ENCODE results near the gene MAGEA8. TPM values are rescaled to one million over a fixed set of nuclear protein-coding genes. Genes with fewer than 3 reads are reported as not detected.

MAGEA8 gene
- not detected for total RNA-seq
- not detected for polyA plus RNA-seq

DNA sequence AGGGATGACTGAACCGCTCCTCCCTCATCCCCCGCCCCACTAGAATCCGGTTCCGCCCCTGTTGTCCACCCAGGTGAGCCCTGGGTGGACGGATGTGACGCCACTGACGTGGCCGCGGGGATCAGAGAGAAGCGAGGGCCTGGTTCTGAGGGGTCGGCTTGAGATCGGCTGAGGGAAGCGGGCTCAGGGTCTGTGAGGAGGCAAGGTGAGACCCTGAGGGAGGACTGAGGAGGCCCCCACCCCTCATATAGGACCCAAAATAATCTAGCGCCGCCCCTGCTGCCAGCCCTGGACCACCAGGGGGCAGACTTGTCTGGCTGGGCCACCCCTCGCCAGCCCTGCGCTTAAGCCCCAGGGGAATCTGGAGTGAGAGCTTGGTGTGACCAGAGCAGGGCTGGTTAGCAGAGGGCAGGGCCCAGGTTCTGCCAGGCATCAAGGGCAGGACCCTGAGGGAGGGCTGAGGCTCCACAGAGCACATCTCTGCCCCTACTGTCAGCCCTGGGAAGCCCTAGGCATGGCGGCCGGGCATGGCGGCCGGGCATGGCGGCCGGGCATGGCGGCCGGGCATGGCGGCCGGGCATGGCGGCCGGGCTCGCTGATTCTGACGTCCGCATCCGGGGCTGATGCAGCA is at the start of gene MAGEA8:
Gene MAGEA8, plus strand, starts transcription at position 103 of the 631 bp plus-strand sequence. CDS start 3,090 bp downstream, outside the sequence.
- DNase-seq (ENCODE audit: low spot score) = no peak
- Histone ChIP-seq H3K9ac (ENCODE audit: low read depth in 1 of 2, low read length in 2 of 2) (no peak within 1 kb of the TSS), H3K27ac (ENCODE audit: low read depth in 1 of 2, low read length in 2 of 2) (no peak within 1 kb of the TSS), H3K4me1 (ENCODE audit: control insufficient read depth in 4 of 4, insufficient read depth in 4 of 4, low read length in 3 of 4) (no peaks in the 10 kb centered on the region), H3K9me3 (ENCODE audit: control insufficient read depth in 4 of 4, low read length in 3 of 4) (no peaks in the 10 kb centered on the region), H3K4me3 (ENCODE audit: low read depth in 1 of 3, low read length in 3 of 3) (no peak within 1 kb of the TSS), H3K36me3 (ENCODE audit: control insufficient read depth in 4 of 4, insufficient read depth in 3 of 4, low read depth in 1 of 4, low read length in 3 of 4) (no peaks in the 10 kb centered on the region), H3K27me3 (ENCODE audit: control insufficient read depth in 4 of 4, insufficient read depth in 4 of 4, low read length in 3 of 4) (no peaks in the 10 kb centered on the region)
- WGBS = 92% methylated on average over 28 of the region's 33 CpGs
- TF ChIP-seq JUND (IDR thresholded peaks at IDR 0.05) (no peak), RXRA (IDR thresholded peaks at IDR 0.05) (no peak), MAX (IDR thresholded peaks at IDR 0.05) (no peak), SP1 (IDR thresholded peaks at IDR 0.05) (no peak), HNF4G (IDR thresholded peaks at IDR 0.05) (no peak), RAD21 (IDR thresholded peaks at IDR 0.05) (no peak), TAF1 (conservative IDR thresholded peaks at IDR 0.05) (no peak), YY1 (IDR thresholded peaks at IDR 0.05) (no peak), EGR1 (IDR thresholded peaks at IDR 0.05; ENCODE audit: low read depth in 2 of 2) (no peak), HNF4A (conservative IDR thresholded peaks at IDR 0.05) (no peak), GABPA (IDR thresholded peaks at IDR 0.05 in 1 of 2, conservative IDR thresholded peaks at IDR 0.05 in 1 of 2) (no peak), FOXA1 (IDR thresholded peaks at IDR 0.05) (no peak), ATF3 (IDR thresholded peaks at IDR 0.05) (no peak), FOXA2 (IDR thresholded peaks at IDR 0.05) (no peak), NR2F2 (IDR thresholded peaks at IDR 0.05) (no peak)
- TF ChIP-seq, protein P1, sequence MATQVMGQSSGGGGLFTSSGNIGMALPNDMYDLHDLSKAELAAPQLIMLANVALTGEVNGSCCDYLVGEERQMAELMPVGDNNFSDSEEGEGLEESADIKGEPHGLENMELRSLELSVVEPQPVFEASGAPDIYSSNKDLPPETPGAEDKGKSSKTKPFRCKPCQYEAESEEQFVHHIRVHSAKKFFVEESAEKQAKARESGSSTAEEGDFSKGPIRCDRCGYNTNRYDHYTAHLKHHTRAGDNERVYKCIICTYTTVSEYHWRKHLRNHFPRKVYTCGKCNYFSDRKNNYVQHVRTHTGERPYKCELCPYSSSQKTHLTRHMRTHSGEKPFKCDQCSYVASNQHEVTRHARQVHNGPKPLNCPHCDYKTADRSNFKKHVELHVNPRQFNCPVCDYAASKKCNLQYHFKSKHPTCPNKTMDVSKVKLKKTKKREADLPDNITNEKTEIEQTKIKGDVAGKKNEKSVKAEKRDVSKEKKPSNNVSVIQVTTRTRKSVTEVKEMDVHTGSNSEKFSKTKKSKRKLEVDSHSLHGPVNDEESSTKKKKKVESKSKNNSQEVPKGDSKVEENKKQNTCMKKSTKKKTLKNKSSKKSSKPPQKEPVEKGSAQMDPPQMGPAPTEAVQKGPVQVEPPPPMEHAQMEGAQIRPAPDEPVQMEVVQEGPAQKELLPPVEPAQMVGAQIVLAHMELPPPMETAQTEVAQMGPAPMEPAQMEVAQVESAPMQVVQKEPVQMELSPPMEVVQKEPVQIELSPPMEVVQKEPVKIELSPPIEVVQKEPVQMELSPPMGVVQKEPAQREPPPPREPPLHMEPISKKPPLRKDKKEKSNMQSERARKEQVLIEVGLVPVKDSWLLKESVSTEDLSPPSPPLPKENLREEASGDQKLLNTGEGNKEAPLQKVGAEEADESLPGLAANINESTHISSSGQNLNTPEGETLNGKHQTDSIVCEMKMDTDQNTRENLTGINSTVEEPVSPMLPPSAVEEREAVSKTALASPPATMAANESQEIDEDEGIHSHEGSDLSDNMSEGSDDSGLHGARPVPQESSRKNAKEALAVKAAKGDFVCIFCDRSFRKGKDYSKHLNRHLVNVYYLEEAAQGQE (IDR thresholded peaks at IDR 0.05) = no peak
- TF ChIP-seq, protein P2, sequence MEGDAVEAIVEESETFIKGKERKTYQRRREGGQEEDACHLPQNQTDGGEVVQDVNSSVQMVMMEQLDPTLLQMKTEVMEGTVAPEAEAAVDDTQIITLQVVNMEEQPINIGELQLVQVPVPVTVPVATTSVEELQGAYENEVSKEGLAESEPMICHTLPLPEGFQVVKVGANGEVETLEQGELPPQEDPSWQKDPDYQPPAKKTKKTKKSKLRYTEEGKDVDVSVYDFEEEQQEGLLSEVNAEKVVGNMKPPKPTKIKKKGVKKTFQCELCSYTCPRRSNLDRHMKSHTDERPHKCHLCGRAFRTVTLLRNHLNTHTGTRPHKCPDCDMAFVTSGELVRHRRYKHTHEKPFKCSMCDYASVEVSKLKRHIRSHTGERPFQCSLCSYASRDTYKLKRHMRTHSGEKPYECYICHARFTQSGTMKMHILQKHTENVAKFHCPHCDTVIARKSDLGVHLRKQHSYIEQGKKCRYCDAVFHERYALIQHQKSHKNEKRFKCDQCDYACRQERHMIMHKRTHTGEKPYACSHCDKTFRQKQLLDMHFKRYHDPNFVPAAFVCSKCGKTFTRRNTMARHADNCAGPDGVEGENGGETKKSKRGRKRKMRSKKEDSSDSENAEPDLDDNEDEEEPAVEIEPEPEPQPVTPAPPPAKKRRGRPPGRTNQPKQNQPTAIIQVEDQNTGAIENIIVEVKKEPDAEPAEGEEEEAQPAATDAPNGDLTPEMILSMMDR (IDR thresholded peaks at IDR 0.05; ENCODE audit: low read depth, low read length, missing input control) = no peak
- TF ChIP-seq, protein P3, sequence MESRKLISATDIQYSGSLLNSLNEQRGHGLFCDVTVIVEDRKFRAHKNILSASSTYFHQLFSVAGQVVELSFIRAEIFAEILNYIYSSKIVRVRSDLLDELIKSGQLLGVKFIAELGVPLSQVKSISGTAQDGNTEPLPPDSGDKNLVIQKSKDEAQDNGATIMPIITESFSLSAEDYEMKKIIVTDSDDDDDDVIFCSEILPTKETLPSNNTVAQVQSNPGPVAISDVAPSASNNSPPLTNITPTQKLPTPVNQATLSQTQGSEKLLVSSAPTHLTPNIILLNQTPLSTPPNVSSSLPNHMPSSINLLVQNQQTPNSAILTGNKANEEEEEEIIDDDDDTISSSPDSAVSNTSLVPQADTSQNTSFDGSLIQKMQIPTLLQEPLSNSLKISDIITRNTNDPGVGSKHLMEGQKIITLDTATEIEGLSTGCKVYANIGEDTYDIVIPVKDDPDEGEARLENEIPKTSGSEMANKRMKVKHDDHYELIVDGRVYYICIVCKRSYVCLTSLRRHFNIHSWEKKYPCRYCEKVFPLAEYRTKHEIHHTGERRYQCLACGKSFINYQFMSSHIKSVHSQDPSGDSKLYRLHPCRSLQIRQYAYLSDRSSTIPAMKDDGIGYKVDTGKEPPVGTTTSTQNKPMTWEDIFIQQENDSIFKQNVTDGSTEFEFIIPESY (IDR thresholded peaks at IDR 0.05) = no peak

Measured in liver (tissue), 9 donors.